ENCODE measurements around the gene IL17RE. TPM values are rescaled to one million over a fixed set of nuclear protein-coding genes. Genes with fewer than 3 reads are reported as not detected.

Gene IL17RE
- total and polyA plus RNA-seq, 5 experiments from 2014 or later, result 0.16 to 1.3 (median 0.76) TPM; not detected in 1

DNA sequence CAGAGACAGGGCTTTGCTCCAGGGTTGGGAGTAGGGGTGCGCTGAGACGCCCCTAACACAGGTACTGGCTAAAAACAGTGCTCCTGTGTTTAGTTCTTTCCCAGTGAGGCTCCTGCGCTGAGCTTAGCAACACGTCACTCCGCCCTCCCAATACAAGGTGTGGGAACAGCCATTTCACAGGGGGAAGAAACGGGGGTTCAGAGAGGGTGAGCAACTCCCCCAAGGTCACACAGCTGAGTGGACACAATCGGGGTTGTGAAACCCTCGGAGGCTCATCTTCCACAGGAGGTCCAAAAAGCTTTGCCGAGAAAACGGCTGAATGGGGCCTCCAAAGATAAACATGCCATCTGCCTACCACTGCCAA, 48.9 kb downstream of the IL17RE start:
- H3K27ac Mint-ChIP-seq, result peak overlapping the region in 6 of 10 donors; percentile 27 to 94 (median 60)
- peaks cover 6 to 20% (median 15%) of the 10 kb centered on the region in 4 donors for H3K4me1 Mint-ChIP-seq
- ATAC-seq, result peak; percentile 2 to 12
- no peaks in the 10 kb centered on the region for H3K27me3 Mint-ChIP-seq
- peak overlapping the region; percentile 77 to 91 (median 88) for H3K4me3 Mint-ChIP-seq
- POLR2A ChIA-PET, result interaction anchor here (0.8 to 6.8 kb wide), 7 partner anchors 9 to 290 kb away, joined by 3 to 73 read pairs (median 3); partner anchors contain the start of genes CRELD1, EMC3, IL17RE and TTLL3
- no peaks in the 10 kb centered on the region for H3K9me3 Mint-ChIP-seq
- H3K36me3 Mint-ChIP-seq, result no peaks in the 10 kb centered on the region
- no peak for DNase-seq

DNA sequence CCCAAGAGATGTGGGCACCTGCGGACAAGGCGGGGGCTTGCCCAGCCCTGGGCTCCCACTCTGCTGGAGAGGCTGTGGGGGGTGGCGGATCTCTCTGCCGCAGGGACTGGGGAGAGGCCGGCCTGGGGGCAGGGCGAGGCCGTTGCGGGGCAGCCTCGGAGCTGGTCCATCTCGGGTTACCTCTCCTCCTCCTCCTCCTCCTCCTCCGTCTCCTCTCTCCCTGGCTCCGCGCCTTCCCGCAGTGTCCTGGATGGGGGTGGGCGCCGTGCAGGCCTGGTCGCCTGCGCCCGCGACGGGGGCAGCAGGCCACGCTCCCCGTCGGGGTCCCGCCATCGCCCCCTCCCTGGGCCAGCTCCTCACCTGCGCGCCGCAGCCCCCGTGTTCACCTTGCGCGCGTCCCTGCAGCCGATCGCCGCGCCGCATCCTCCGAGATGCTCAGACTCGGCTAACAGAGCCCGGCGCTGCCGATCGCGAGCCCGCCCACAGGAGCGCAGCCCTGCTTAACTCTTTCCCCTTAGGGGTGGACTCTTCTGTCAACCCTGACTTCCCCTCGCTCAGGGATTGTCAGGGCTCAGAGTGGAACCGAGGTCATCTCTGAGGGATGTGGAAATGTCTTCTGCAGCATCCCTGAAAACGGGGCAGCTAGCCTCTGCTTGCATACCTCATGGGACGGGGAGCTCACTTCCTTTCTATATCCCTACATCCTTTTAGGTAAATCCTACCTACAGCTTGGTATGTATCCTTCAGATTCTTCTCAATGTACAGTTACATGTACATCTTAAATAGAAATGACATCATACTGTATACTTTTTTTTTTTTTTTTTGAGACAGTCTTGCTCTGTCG, 49.5 kb downstream of the IL17RE start, which contains the start of gene PRRT3:
Gene PRRT3, minus strand, starts transcription at position 447 of the 844 bp plus-strand sequence. CDS start 2,293 bp downstream, outside the sequence.
- Mint-ChIP-seq H3K27me3 (no peaks in the 10 kb centered on the region), H3K4me1 (peaks cover 6 to 20% (median 15%) of the 10 kb centered on the region in 4 donors), H3K36me3 (no peaks in the 10 kb centered on the region), H3K9me3 (no peaks in the 10 kb centered on the region), H3K4me3 (peak within 1 kb of the TSS; percentile 77 to 91 (median 88)), H3K27ac (peak within 1 kb of the TSS in 8 of 10 donors; percentile 18 to 94 (median 63))
- peak in 9 of 10 donors; percentile 38 to 74 (median 57) for DNase-seq
- peak; percentile 93 to 97 for ATAC-seq
- POLR2A ChIA-PET, result interaction anchor here (0.5 to 6.8 kb wide), 8 partner anchors 10 to 289 kb away, joined by 3 to 73 read pairs (median 3); partner anchors contain the start of genes CRELD1, EMC3, IL17RE and TTLL3

DNA sequence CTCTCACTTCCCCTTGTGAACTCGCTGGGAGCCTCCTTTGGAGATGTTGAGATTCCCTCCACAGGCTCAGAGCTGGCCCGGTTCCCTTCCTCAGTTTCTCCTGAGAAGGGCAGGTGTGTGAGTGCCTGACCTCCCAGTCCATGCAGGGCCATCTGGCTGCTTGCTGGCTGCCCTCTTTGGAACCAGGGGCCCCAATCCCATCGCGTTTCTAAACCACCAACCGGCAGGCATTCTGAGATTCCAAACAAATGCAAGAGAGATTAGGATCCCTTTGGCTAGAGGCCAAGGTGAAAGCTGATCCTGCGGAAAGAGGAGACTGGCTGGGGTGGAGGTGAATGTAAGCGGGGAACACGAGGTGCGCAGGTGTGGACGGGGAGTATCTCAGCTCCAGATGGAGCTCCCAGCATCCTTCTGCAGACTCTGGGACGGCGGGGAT, 52.4 kb downstream of the IL17RE start:
- H3K27ac Mint-ChIP-seq, result peak overlapping the region in 1 of 10 donors; percentile 2
- no peaks in the 10 kb centered on the region for H3K9me3 Mint-ChIP-seq
- H3K27me3 Mint-ChIP-seq, result no peaks in the 10 kb centered on the region
- ATAC-seq, result no peak
- peaks cover 6 to 20% (median 15%) of the 10 kb centered on the region in 4 donors for H3K4me1 Mint-ChIP-seq
- H3K36me3 Mint-ChIP-seq, result no peaks in the 10 kb centered on the region
- H3K4me3 Mint-ChIP-seq, result no peak overlapping the region
- no peak for DNase-seq
- POLR2A ChIA-PET, result interaction anchor here (6.8 kb wide), 1 partner anchor 22 kb away, joined by 73 read pairs; the partner anchor contains the start of gene CRELD1

DNA sequence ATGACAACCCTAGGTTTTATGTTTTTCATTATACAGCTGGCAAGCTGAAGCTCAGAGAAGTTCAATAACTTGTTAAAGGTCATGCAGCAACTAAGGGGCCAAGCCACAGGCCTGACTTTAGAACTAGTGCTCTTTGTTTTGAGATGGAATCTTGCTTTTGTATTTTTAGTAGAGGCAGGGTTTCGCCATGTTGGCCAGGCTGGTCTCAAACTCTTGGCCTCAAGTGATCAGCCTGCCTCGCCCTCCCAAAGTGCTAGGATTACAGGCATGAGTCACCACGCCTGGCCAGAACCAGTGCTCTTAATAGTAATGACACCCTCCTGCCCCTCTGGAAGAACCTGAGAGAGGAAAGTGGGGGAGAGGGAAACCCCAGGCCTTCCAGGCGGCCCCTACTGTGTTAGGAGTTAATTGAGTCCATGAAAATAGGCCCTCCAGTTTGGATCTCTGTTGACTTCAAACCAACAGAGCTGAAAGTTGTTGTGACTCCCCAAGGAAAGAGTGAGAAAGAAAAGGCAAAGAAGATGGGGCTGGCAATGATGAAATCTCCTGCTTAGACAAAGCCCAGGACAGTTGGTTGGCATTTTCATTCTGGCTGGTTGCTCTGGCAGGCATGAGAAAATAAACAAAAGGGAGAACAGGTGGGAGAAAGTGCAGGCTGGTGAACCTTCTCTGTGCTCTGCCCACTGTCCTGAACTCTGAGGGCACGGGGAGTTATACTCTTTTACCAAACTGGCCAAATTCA, 53.1 kb downstream of the IL17RE start:
- no peaks in the 10 kb centered on the region for H3K27me3 Mint-ChIP-seq
- H3K4me1 Mint-ChIP-seq, result peaks cover 6 to 18% (median 13%) of the 10 kb centered on the region in 4 donors
- no peaks in the 10 kb centered on the region for H3K36me3 Mint-ChIP-seq
- H3K4me3 Mint-ChIP-seq, result no peak overlapping the region
- DNase-seq (no peak), ATAC-seq (no peak)
- peak overlapping the region in 4 of 10 donors; percentile 18 to 74 (median 56) for H3K27ac Mint-ChIP-seq
- POLR2A ChIA-PET, result no interaction called here
- no peaks in the 10 kb centered on the region for H3K9me3 Mint-ChIP-seq

DNA sequence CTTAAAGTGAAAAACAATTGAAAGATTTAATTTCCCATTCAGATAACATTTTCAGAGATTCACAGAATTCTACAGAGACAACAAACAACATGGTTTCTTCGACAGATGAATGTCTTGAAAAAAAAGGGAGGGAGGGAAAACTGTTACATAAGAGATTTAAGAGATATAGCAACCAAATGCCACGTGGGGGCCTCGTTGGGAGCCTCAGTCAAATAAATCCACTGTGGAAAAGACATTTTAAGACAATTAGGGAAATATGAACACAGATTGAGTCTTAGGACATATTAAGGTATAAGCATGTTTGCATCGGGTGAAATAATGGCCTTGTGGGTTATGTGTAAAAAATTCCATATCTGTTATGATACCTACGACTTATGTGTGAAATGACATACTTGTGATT, 54.6 kb downstream of the IL17RE start:
- DNase-seq (no peak), ATAC-seq (no peak)
- no peaks in the 10 kb centered on the region for H3K27me3 Mint-ChIP-seq
- H3K27ac Mint-ChIP-seq, result no peak overlapping the region
- peaks cover 0 to 8% (median 1%) of the 10 kb centered on the region in 4 donors for H3K4me1 Mint-ChIP-seq
- POLR2A ChIA-PET, result no interaction called here
- H3K36me3 Mint-ChIP-seq, result peaks cover 0 to 3% (median 0%) of the 10 kb centered on the region in 3 donors
- no peak overlapping the region for H3K4me3 Mint-ChIP-seq
- H3K9me3 Mint-ChIP-seq, result no peaks in the 10 kb centered on the region

DNA sequence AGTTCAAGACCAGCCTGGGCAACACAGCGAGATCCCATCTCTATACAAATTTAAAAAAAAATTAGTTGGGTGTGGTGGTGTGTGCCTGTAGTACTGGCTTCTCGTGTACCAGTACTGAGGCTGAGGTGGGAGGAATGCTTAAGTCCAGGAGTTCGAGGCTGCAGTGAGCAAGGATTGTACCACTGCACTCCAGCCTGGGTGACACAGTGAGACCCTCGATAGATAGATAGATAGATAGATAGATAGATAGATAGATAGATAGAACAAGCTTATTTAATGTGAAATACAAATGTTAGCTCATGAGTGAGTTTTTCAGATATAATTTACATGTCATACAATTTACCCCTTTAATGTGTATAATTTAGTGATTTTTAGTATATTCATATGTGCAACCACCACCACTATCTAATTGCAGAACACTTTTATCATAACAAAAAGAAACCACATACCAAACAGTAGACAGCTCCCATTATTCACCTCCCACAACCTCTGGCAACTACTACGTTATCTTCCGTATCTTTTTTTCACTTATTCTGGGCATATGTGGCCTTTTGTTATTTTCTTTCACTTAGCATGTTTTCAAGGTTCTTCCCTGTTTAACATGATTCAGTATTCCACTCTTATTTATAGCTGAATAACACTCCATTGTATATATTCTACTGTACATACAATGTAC, 62.7 kb downstream of the IL17RE start:
- Mint-ChIP-seq H3K36me3 (peaks cover 0 to 68% (median 32%) of the 10 kb centered on the region in 3 donors), H3K27ac (peak overlapping the region in 1 of 10 donors; percentile 36), H3K27me3 (no peaks in the 10 kb centered on the region)

More for the DNA sequence above, 62.7 kb downstream of the IL17RE start:
- ATAC-seq (no peak), DNase-seq (no peak)
- H3K4me3 Mint-ChIP-seq, result no peak overlapping the region
- H3K4me1 Mint-ChIP-seq, result no peaks in the 10 kb centered on the region
- POLR2A ChIA-PET, result no interaction called here
- no peaks in the 10 kb centered on the region for H3K9me3 Mint-ChIP-seq

Other genes starting within 250 kb of the IL17RE start
- gene CPNE9, start 199.0 kb upstream of the IL17RE start, total RNA-seq, result under 1 TPM in 1 of 2 experiments, not detected in 1; 0.55 TPM
- gene CPNE9, start 199.0 kb upstream of the IL17RE start, polyA plus RNA-seq, result not detected
- gene BRPF1, start 171.1 kb upstream of the IL17RE start, total RNA-seq, result 10 to 100 TPM; 41.2 to 43.9 TPM
- gene BRPF1, start 171.1 kb upstream of the IL17RE start, polyA plus RNA-seq, result 10 to 100 TPM in 2 of 3 donors, 1 to 10 TPM in 1; 8.8 to 24.9 (median 10.8) TPM
- gene OGG1, start 152.9 kb upstream of the IL17RE start, total RNA-seq, result 10 to 100 TPM; 25.7 to 27.0 TPM
- gene OGG1, start 152.9 kb upstream of the IL17RE start, polyA plus RNA-seq, result 10 to 100 TPM; 15.3 to 20.7 (median 18.0) TPM
- gene CAMK1, start 132.9 kb upstream of the IL17RE start, total RNA-seq, result under 1 TPM; 0.31 to 0.96 TPM
- gene CAMK1, start 132.9 kb upstream of the IL17RE start, polyA plus RNA-seq, result 1 to 10 TPM in 2 of 3 donors, under 1 TPM in 1; 0.17 to 1.1 (median 1.1) TPM
- gene TADA3, start 110.4 kb upstream of the IL17RE start, total RNA-seq, result 10 to 100 TPM; 33.3 to 35.9 TPM
- 10 to 100 TPM; 38.2 to 51.2 (median 44.1) TPM for gene TADA3, start 110.4 kb upstream of the IL17RE start, polyA plus RNA-seq
- gene ARPC4, start 109.8 kb upstream of the IL17RE start, total RNA-seq, result 100 to 1,000 TPM; 134 to 146 TPM
- gene ARPC4, start 109.8 kb upstream of the IL17RE start, polyA plus RNA-seq, result 100 to 1,000 TPM; 201 to 229 (median 225) TPM
- gene TTLL3, start 92.6 kb upstream of the IL17RE start, total RNA-seq, result 10 to 100 TPM; 64.5 to 65.6 TPM
- 1 to 10 TPM; 1.3 to 2.5 (median 2.2) TPM for gene TTLL3, start 92.6 kb upstream of the IL17RE start, polyA plus RNA-seq
- gene RPUSD3, start 58.8 kb upstream of the IL17RE start, total RNA-seq, result 10 to 100 TPM; 44.0 to 52.8 TPM
- 10 to 100 TPM; 55.6 to 62.4 (median 59.1) TPM for gene RPUSD3, start 58.8 kb upstream of the IL17RE start, polyA plus RNA-seq
- gene CIDEC, start 22.6 kb upstream of the IL17RE start, total RNA-seq, result under 1 TPM in 1 of 2 experiments, not detected in 1; 0.31 TPM
- gene CIDEC, start 22.6 kb upstream of the IL17RE start, polyA plus RNA-seq, result under 1 TPM in 1 of 3 donors, not detected in 2; 0.26 TPM
- gene JAGN1, start 12.2 kb upstream of the IL17RE start, total RNA-seq, result 10 to 100 TPM; 38.0 to 40.4 TPM
- 10 to 100 TPM; 38.4 to 48.5 (median 39.8) TPM for gene JAGN1, start 12.2 kb upstream of the IL17RE start, polyA plus RNA-seq
- gene IL17RC, start 14.2 kb downstream of the IL17RE start, total RNA-seq, result under 1 TPM; 0.39 to 0.66 TPM
- gene IL17RC, start 14.2 kb downstream of the IL17RE start, polyA plus RNA-seq, result 10 to 100 TPM in 1 of 3 donors, 1 to 10 TPM in 2; 9.5 to 10.0 (median 9.8) TPM
- 10 to 100 TPM; 53.4 to 58.3 TPM for gene CRELD1, start 31.0 kb downstream of the IL17RE start, total RNA-seq
- 10 to 100 TPM; 25.5 to 33.3 (median 29.2) TPM for gene CRELD1, start 31.0 kb downstream of the IL17RE start, polyA plus RNA-seq
- 1 to 10 TPM; 5.5 to 6.3 TPM for gene PRRT3, start 49.6 kb downstream of the IL17RE start, total RNA-seq
- gene PRRT3, start 49.6 kb downstream of the IL17RE start, polyA plus RNA-seq, result 1 to 10 TPM; 2.2 to 4.4 (median 3.1) TPM
- gene EMC3, start 84.0 kb downstream of the IL17RE start, total RNA-seq, result 10 to 100 TPM; 31.3 to 35.6 TPM
- 10 to 100 TPM; 52.6 to 61.5 (median 55.4) TPM for gene EMC3, start 84.0 kb downstream of the IL17RE start, polyA plus RNA-seq
- 10 to 100 TPM; 21.5 to 25.5 TPM for gene FANCD2, start 123.6 kb downstream of the IL17RE start, total RNA-seq
- gene FANCD2, start 123.6 kb downstream of the IL17RE start, polyA plus RNA-seq, result 1 to 10 TPM; 3.9 to 5.6 (median 4.7) TPM
- gene FANCD2OS, start 205.4 kb downstream of the IL17RE start, total RNA-seq, result not detected
- gene FANCD2OS, start 205.4 kb downstream of the IL17RE start, polyA plus RNA-seq, result not detected
- gene BRK1, start 212.8 kb downstream of the IL17RE start, total RNA-seq, result 10 to 100 TPM; 59.8 to 67.7 TPM
- 100 to 1,000 TPM; 202 to 259 (median 250) TPM for gene BRK1, start 212.8 kb downstream of the IL17RE start, polyA plus RNA-seq
- 10 to 100 TPM; 71.5 to 78.8 TPM for gene VHL, start 238.9 kb downstream of the IL17RE start, total RNA-seq
- 10 to 100 TPM; 11.4 to 36.1 (median 16.0) TPM for gene VHL, start 238.9 kb downstream of the IL17RE start, polyA plus RNA-seq